LNCAP (cell line): ENCODE measurements around the gene PPFIA4.

ENCODE experiments used
- CTCF ChIP-seq: fragments of 450-650 bp; IDR thresholded peaks from 2 replicates; pipeline ENCODE4 v1.5.1; 2017; ENCODE audit warnings: mild to moderate bottlenecking

The PPFIA4 gene

GRCh38 chr1:203077367-203077766 is 51.1 kb downstream of the PPFIA4 start:
- TF ChIP-seq CTCF = no peak

GRCh38 chr1:203077956-203078355 is 51.7 kb downstream of the PPFIA4 start:
- no peak for TF ChIP-seq CTCF

DNA sequence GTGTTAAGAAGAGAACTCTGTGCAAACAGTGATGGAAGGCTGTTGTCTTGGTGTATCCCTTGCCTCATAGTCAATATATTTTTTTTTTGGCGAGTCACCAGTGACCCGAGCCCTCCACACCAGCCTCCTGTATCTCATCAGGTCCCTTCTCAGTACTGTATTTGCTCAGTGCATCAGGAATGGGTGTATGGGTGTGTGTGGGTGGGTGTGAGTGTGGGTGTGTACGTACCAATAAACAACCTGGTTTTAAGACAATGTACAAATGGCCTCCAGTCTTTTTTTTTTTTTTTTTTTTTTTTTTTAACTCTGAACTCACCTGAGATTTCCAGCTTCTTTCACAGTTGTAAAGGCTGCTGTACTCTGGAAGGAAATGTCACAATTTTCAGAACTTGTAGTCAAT is 52.2 kb downstream of the PPFIA4 start:
- TF ChIP-seq CTCF = no peak

GRCh38 chr1:203080456-203080855 is 54.2 kb downstream of the PPFIA4 start:
- no peak for TF ChIP-seq CTCF

GRCh38 chr1:203081465-203082230 is 55.4 kb downstream of the PPFIA4 start:
- TF ChIP-seq CTCF = no peak

DNA sequence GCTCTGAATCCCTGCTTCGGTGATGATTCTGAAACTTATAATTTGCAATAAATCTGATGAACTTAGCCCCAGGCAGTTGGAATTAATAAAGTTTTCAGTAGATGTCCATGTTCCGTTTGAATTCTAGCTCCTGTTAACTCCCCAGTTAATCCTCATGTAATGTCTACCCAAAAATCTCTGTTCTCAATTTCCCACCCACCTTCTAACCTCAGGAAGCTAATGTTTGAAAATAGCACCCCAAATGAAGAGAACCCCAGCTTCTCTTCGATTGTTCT is 55.9 kb downstream of the PPFIA4 start:
- no peak for TF ChIP-seq CTCF

- TF ChIP-seq CTCF = no peak
Observed at GRCh38 chr1:203082571-203083462, 56.5 kb downstream of the PPFIA4 start.
